HG02610 (cell line): ENCODE data around the gene GALNT9.
"Not testable (repeated sequence)": the region's sequence is repeated elsewhere in the genome, so short reads cannot be mapped to it uniquely, and the experiment has no call there.

Experiments used
- ATAC-seq: cut with Tn5 transposase; IDR thresholded peaks from one replicate; pipeline ENCODE4 v1.9.1; 2021; ENCODE audit warnings: mild to moderate bottlenecking, moderate library complexity; ENCODE audit not compliant: unreplicated experiment

GALNT9 gene

DNA sequence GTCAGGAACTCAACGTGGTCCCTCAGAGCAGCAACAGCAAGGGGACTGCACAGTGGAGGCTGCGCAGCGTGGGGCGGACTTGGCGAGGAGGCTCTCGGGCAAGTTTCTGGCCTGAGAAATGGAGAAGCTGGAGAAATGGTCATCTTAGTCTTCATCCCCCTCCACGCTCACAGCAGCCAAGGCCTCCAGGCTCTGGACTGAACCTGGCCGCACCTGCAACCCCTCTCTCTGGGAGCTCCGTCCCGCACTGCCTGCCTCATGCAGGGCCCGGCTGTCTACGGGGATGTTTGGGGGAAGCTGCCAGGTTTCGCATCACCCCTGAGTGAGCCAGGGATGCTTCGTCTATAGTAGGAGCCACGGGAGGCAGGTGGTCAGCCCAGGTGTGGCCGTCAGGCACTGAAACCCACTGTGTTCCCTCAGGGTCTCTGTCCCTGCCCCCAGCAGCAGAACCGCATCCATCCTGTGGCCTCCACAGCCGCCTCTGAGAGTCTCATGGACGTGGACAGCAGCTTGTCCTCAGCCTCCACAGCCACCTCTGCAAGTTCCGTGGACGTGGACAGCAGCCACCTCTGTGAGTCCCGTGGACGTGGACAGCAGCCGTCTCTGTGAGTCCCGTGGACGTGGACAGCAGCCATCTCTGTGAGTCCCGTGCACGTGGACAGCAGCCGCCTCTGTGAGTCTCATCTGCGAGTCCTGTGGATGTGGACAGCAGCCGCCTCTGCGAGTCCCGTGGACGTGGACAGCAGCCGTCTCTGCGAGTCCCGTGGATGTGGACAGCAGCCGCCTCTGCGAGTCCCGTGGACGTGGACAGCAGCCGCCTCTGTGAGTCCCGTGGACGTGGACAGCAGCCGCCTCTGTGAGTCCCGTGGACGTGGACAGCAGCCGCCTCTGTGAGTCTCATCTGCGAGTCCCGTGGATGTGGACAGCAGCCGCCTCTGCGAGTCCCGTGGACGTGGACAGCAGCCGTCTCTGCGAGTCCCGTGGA lies 29.1 kb upstream of the GALNT9 start:
- not testable (repeated sequence) for ATAC-seq

DNA sequence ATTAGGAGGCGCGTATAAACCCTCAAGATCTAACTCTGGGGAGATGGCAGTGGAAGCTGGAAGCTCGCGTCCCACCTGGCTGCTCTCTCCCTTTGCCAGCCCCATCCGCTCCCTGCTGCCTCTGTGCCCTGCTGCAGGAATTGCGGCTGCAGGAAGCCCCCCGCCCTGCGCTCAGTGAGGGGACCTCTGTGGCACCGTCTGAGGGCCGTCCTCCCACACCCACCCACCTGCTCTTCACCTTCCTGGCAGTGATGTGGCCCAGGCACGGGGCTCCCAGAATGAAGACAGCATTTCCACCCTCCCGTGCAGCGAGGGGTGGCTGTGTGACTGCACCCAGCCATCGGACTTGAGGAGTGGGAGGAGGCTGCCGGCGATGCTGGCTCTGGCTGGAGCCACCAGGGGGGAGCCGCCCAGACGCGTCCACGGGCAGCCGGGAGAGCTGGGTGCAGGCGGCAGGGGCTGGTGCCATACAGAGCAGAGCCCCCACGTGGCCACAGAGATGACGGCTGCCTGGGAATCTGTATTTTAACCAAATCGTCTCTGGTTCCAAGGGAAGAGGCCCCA lies 28.3 kb upstream of the GALNT9 start:
- no peak for ATAC-seq

DNA sequence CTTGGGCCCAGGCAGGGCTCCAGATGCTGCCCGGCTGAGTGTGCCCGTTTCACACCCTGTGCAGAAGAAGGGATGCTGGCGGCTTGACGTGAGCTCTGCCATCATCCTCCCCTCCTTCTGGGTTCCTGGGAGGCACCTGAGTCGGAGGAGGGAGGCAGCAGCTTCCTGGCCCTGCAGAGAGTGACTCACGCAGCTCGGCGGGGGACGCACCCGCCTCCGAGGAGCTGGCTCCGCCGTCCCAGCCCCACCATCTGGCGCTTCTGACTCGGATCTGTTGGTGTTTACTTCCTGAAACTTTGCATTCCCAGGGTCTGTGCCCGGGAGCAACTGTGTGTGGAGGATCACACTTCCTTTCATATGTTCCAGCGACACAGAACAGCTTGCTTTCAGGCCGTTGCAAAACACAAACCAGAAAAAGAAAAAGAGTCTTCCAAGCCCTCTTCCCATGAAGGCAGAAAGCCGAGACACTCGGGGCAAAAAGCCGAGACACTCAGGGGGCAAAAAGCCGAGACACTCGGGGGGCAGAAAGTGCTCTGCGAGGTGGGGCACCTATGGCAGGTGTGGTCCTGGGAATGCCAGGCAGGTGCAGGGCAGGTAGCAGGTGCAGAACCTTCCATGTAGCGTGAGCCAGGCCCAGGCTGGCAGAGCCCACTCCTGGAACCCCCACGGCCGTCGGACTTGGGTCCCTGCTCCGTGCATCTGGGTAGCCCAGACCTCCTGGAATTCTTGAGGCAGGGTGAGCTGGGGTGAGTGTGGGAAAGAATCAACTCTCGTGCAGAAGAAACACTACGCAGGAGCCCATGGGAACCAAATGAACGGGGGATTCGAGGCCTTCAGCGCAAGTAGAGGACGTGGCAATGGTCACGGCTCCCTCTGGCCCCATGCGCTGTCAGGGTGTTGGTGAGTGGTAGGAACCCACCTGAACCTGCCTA lies 27.6 kb upstream of the GALNT9 start:
- ATAC-seq: no peak

GRCh38 chr12:132355742-132356681 lies 26.6 kb upstream of the GALNT9 start:
- no peak for ATAC-seq

DNA sequence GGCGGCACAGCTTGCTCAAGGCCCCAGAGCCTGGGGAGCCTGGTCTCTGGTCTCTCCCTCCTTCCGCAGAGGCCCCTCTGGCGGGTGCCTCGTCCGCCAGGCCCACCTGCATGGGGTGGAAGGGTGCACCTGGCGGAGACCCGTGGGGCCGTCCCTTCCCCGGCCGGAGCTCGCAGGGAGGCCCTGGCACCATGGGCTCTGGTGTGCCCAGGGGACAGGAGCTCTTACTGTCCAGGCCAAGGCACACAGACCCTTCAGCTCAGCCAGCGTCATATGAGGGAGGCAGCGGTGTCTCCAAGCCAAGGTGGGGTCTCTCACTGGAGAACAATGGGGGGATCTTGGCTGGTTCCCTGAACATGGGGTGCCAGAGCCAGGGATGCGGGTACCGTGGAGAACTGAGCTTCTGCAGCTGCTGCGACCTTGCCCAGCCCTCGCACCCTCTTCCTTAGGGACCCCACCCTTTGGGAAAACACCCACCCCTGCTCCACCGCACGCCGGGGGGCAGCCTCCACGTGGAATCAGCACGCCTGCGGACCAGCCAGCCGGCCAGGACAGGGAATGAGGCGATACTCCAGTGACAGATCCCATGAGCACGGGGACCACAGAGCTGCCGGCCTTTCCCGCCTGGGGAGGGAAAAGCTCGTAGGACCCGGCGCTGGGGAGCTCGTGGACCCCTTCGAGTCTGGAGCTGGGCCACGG lies 25.7 kb upstream of the GALNT9 start:
- ATAC-seq: no peak

GRCh38 chr12:132354211-132354981 lies 25.0 kb upstream of the GALNT9 start:
- ATAC-seq: no peak

- no peak for ATAC-seq
Measured at GRCh38 chr12:132353811-132354210, 24.4 kb upstream of the GALNT9 start.

DNA sequence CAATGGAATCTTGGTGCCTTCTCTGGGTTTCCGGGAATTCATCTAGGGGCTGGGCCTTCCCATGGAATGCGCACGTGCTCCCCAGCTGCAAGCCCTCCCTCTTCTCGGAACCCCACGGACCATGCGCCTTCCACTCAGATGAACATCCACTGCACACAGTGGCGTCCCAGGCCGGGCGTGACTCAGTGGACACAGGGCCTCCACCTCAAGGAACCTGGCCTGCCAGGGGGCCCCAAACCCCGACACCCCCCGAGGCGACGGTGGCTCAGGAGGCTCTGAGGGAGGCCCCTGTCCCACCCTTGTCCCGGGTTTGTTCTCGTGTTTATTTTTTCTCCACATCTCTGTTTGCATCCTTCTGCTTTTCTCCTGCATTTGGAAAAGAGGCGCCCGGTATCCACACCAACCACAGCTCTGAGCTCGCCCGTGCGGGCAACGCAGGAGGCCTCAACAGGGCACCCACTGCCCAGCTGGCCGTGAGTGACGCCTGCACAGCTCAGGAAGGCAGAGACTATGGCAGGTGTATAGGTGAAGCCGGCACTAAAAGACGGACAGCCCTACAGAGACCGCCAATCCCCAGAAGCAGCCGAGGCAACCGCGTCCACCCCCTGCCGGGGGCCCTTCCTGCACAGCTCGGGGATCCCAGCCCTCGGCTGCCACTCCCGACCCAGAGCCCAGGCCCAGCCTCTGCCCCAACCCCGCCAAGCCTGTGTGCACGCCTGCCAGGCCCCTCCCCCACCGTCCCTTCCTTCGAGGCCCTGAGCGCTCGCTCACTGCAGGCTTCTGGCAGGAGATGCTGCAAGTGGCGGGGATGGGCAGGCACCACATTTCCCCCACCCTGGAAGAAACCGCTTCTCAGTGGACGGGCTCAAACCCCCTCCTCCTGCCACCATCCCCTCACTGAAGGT lies 23.8 kb upstream of the GALNT9 start:
- no peak for ATAC-seq

DNA sequence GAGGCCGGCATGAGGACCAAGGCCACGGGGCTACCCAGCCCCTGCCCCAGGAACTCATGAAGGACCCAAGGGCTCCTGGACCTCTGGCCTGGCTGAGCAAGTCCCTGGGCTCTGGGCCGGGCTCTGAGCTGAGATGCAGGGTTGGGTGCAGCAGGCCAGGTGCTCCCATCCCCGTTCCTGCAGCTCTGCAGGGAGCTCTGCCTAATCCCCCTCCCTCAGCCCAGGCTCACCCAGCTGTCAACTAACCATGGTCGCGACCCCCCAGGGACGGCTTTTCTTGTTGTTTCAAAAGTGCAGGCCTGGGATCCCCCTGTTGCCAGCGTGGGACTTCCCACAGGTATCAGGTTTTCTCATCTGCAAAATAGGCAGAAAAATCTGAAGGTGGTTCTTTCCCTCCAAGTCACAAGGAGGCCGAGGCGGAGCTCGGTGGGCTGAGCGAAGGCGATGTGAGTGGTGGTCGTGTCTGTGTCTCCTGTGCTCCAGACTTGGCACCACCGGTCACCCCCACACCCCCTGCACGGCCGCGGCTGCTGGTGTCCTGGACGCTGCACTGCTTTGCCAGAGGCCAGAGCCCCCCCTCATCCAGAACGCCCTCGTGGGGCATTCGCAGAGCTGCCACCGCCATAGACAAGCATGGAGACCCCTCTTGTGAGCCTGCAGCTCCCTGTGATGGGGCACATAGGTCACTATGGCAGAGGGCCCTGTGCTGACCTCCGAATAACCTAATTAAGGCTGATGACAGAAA lies 22.5 kb upstream of the GALNT9 start:
- no peak for ATAC-seq

GRCh38 chr12:132349501-132350131 lies 20.2 kb upstream of the GALNT9 start:
- no peak for ATAC-seq

DNA sequence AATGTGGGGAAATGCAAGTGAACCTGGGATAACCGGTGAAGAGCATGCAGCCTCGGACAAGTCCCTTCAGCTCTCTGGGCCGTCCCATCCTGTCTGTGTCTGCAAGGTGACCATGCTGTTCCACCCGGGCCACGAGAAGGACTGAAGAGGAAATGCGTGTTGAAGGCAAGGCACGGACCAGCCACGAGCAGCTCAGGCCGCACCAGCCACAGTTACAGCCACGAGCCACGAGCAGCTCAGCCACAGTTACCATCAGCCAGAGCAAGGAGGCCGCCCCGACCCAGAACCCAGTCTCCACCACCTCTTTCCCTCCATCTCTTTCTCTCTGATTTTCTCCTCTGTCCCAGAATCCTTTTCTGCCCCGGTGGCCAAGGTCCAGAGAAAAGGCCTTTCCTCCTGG lies 18.8 kb upstream of the GALNT9 start:
- ATAC-seq: no peak

- ATAC-seq: no peak
Measured at GRCh38 chr12:132347176-132347855, 17.9 kb upstream of the GALNT9 start.

GRCh38 chr12:132346471-132347175 lies 17.2 kb upstream of the GALNT9 start:
- ATAC-seq: no peak

DNA sequence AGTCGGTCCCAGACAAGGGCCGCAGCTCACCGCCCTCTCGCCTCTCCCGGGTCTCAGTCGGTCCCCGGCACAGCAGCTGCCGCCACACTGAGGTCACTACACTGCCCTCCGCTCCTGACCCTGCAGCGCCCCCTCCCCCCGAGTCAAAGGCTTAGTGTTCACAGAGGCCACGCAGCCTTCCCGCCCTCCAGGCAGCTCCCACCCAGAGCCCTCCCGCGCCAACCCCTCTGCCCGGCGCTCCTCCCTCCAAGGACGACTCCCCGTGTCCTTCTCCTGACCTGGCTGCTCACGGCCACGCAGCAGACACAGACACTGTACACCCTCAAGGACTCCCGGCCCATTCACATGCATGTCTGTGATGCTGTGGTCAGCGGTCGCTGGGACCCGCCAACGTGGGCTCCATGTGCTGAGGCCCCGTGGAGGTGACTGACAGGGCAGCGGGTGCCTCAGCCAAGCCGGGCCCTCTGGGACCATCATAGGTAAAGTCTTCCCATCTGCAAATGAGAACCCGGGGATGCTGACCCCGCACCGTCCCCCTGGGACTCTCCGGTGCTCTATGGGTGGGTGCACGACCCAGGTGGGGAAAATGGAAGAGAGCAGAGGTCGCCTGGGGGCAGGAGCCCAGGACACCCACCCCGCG lies 16.3 kb upstream of the GALNT9 start:
- no peak for ATAC-seq

DNA sequence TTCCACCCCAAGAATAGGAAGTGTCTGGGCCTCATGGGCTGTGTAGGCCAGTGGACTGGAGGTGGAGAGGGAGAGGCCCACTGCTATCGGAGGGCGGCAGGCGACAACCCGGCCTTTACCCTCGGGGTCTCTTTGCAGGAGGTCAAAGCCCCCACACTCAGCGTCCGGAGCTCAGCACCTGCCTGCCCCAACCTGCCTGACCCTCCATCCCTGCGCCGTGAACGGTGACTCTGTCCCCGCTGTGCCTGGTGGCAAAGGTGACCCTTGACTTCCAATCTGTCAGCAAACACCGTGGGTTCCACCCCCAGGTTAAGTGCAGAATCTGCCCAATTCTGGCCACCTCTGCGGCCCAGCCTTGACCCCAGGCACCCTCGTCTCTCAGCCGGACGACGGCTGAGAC lies 15.7 kb upstream of the GALNT9 start:
- no peak for ATAC-seq
